Hepatocyte (in vitro differentiated cells): Measurements from ENCODE around the gene CCDC106.

Source experiments
- CTCF ChIP-seq: fragments of 200-600 bp; sonication (generic); IDR thresholded peaks from 2 replicates; pipeline ENCODE4 v1.5.1; 2016; ENCODE audit warnings: antibody characterized with exemption, mild to moderate bottlenecking; ENCODE audit not compliant: poor library complexity
- EZH2 ChIP-seq: fragments of 200-600 bp; sonication (generic); IDR thresholded peaks from 2 replicates; pipeline ENCODE4 v1.6.1; 2016; ENCODE audit warnings: antibody characterized with exemption, mild to moderate bottlenecking, borderline replicate concordance

GRCh38 chr19:55663846-55664536 lies 16.0 kb downstream of the CCDC106 start:
- TF ChIP-seq CTCF (no peak), EZH2 (no peak)
